HTR-8/SVneo (cell line): ENCODE results near the gene CFTR.

Experiments used
- DNase-seq: peaks from one replicate; pipeline ENCODE4 v3.0.0; 2011; ENCODE audit warnings: low spot score, mixed read lengths; ENCODE audit not compliant: insufficient read length
- FAIRE-seq: peaks from 2 replicates; lab custom pipeline; 2011; peaks lifted over from hg19 to GRCh38; lab: Jason Lieb, UNC

Gene CFTR

DNA sequence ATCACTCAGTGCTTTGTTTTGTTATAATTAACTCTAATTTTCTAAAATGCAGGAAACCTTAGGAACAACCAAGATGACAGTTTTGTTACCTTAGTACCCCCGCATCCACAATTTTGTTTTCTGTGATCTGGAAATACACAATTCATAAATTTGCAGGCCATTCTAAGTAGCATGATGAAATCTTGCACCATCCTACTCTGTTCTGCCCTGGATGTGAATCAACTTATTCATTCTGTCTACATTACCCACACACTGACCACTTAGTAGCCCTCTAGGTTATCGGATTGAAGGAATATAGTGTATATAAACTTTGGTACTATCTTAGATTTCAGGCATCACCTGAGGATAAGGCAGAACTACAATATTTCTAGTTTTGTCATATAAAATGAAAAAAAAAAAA is 237.5 kb downstream of the CFTR start:
- DNase-seq (no peak), FAIRE-seq (no peak)
